Measurements from ENCODE around the gene PTCD1. TPM values are rescaled to one million over a fixed set of nuclear protein-coding genes. Genes with fewer than 3 reads are reported as not detected.
"Not testable (repeated sequence)": the region's sequence is repeated elsewhere in the genome, so short reads cannot be mapped to it uniquely, and the experiment has no call there.

Gene PTCD1
- total and polyA plus RNA-seq, 3 donors from 2014 or later = 6.1 to 14.4 (median 13.6) TPM

GRCh38 chr7:99389772-99390171 is 48.8 kb downstream of the PTCD1 start:
- Histone ChIP-seq H3K4me1 (peaks cover 4% of the 10 kb centered on the region), H3K9me3 (no peaks in the 10 kb centered on the region), H3K36me3 (ENCODE audit: low read depth, missing control alignments) (no peaks in the 10 kb centered on the region), H3K27me3 (no peaks in the 10 kb centered on the region), H3K4me3 (no peak overlapping the region), H3K27ac (no peak overlapping the region)
- no peak for TF ChIP-seq CTCF (IDR thresholded peaks at IDR 0.05)
- TF ChIP-seq POLR2A (IDR thresholded peaks at IDR 0.05) = no peak
- DNase-seq = no peak
- WGBS, 2 donors = 80 to 95% methylated on average over 6 to 13 of the region's 13 CpGs
- intact Hi-C loops (cut with DNase I; ENCODE audit: low total_unique reads) = no loop called here

- Histone ChIP-seq H3K36me3 (ENCODE audit: low read depth, missing control alignments) (no peaks in the 10 kb centered on the region), H3K4me3 (no peak overlapping the region), H3K27me3 (no peaks in the 10 kb centered on the region), H3K27ac (no peak overlapping the region), H3K9me3 (no peaks in the 10 kb centered on the region), H3K4me1 (peaks cover under 1% of the 10 kb centered on the region)
- intact Hi-C loops (cut with DNase I; ENCODE audit: low total_unique reads) = no loop called here
- WGBS, 2 donors = 92 to 94% methylated on average over 15 to 20 of the region's 20 CpGs
- DNase-seq = no peak
- TF ChIP-seq POLR2A (IDR thresholded peaks at IDR 0.05) (no peak), CTCF (IDR thresholded peaks at IDR 0.05) (no peak)
Observed at GRCh38 chr7:99387912-99388311, 50.7 kb downstream of the PTCD1 start.

DNA sequence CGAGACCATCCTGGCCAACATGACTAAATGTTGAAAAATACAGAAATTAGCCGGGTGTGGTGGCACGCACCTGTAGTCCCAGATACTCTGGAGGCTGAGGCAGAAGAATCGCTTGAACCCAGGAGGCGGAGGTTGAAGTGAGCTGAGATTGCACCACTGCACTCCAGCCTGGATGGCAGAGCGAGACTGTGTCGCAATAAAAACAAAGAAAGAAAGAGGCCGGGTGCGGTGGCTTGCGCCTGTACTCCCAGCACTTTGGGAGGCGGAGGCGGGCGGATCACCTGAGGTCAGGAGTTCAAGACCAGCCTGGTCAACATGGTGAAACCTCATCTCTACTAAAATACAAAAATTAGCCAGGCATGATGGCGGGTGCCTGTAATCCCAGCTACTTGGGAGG is 51.4 kb downstream of the PTCD1 start:
- intact Hi-C loops (cut with DNase I; ENCODE audit: low total_unique reads); DNase-seq; H3K27ac ChIP-seq; H3K9me3 ChIP-seq; H3K4me3 ChIP-seq; H3K4me1 ChIP-seq; H3K36me3 ChIP-seq (ENCODE audit: low read depth, missing control alignments); H3K27me3 ChIP-seq: not testable (repeated sequence)
- WGBS, 2 donors = 91 to 97% methylated on average over 14 of the region's 14 CpGs

DNA sequence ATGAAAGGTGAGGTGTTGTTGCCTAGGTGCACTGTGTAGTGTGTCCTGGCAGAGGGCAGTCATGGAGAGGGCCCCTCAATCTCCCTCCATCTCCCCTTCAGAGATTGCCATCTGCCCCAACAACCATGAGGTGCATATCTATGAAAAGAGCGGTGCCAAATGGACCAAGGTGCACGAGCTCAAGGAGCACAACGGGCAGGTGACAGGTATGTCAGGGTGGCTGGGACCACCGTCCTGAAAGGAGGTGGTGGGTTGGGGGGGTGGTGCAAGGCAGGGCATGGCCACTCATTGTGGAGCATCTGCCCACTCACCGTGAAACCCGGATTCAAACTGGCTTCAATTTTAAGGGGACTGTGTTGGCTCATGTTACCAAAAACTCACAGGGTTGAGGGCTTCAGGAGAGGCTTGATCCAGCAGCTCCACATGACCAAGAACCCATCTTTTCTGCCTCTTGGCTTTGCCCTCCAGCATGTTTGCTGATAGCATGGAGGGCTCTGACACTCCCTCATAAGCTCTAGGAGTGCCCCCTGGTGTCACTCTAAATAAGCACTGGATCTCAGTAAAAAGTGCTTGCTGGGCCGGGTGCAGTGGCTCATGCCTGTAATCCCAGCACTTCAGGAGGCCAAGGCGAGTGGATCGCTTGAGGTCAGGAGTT is 51.9 kb downstream of the PTCD1 start:
- H3K4me3 ChIP-seq = no peak overlapping the region
- H3K4me1 ChIP-seq = no peaks in the 10 kb centered on the region
- 92% methylated on average over 8 to 9 of the region's 9 CpGs for WGBS, 2 donors
- H3K27ac ChIP-seq = no peak overlapping the region
- DNase-seq = no peak
- H3K9me3 ChIP-seq = no peaks in the 10 kb centered on the region
- H3K36me3 ChIP-seq (ENCODE audit: low read depth, missing control alignments) = no peaks in the 10 kb centered on the region
- no peaks in the 10 kb centered on the region for H3K27me3 ChIP-seq
- TF ChIP-seq CTCF (IDR thresholded peaks at IDR 0.05) = no peak
- TF ChIP-seq POLR2A (IDR thresholded peaks at IDR 0.05) = no peak
- intact Hi-C loops (cut with DNase I; ENCODE audit: low total_unique reads) = no loop called here

DNA sequence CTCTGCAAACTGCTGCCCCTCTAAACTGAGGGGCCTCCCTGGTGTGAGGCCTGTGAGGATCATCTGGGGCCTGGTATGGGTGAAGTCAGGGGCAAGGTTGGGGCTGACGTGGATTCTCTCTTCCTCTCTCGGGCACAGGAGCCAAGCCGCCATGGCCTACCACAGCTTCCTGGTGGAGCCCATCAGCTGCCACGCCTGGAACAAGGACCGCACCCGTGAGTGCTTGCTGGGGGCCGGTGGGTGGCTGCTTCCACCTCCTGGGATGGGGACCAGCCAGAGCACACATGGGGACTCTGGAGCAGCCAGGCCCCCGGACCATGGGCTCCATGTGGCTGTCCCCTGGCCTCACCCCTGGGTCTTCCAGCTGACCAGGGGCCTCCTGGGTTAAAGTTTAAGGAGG is 53.0 kb downstream of the PTCD1 start:
- Histone ChIP-seq H3K4me3 (no peak overlapping the region), H3K4me1 (peaks cover 5% of the 10 kb centered on the region), H3K9me3 (no peaks in the 10 kb centered on the region), H3K27ac (no peak overlapping the region), H3K27me3 (no peaks in the 10 kb centered on the region), H3K36me3 (ENCODE audit: low read depth, missing control alignments) (no peaks in the 10 kb centered on the region)
- no peak for TF ChIP-seq CTCF (IDR thresholded peaks at IDR 0.05)
- no peak for TF ChIP-seq POLR2A (IDR thresholded peaks at IDR 0.05)
- DNase-seq = no peak
- intact Hi-C loops (cut with DNase I; ENCODE audit: low total_unique reads) = no loop called here
- WGBS, 2 donors = 91% methylated on average over 8 of the region's 8 CpGs; no CpG with 5 or more reads in 1 of the 2 donors

Measured in testis (tissue), 3 donors.